K562 (cell line): Measurements from ENCODE around the gene RSRP1. TPM values are rescaled to one million over a fixed set of nuclear protein-coding genes. Genes with fewer than 3 reads are reported as not detected.

Source experiments
- ATAC-seq: fragments of 200-7000 bp; cut with Tn5 transposase; 3 replicates; pipeline ENCODE4 v1.9.1; 2020; ENCODE audit warnings: moderate library complexity
- BruUV-seq: library from RNA; stranded (reverse); fragments of 400-500 nt; replicated peaks from 2 replicates; lab custom pipeline; 2021; lab: Mats Ljungman, UMichigan
- CTCF ChIA-PET: fragments of 300-600 bp; formaldehyde crosslinking; extraction: SDS; loops from one replicate; lab custom pipeline; 2021; ENCODE audit warnings: low intra/inter-chr PET ratio; lab: Yijun Ruan, JAX
- POLR2A ChIA-PET: fragments of 300-600, 350-650 bp; sonication (Branson Sonifier 250); formaldehyde crosslinking; extraction: SDS; loops from one replicate; lab custom pipeline; 2021; ENCODE audit warnings: antibody characterized with exemption, inconsistent platforms; lab: Yijun Ruan, JAX
- DNase-seq, 4 experiments: peaks; one replicate each; pipeline versions ENCODE4 v3.0.0 to v3.0.0-alpha.2; 2011 to 2018; ENCODE audit warnings: low spot score in 3 of 4, mixed read lengths in 3 of 4; ENCODE audit errors: extremely low read depth in 1 of 4
- FAIRE-seq: peaks from 2 replicates; lab custom pipeline; 2011; peaks lifted over from hg19 to GRCh38; lab: Jason Lieb, UNC
- H2AFZ ChIP-seq: 2 replicates; pipeline ENCODE4 v1.6.0; 2011; ENCODE audit warnings: low read depth, low read length, control low read depth, inconsistent platforms
- H3K27ac ChIP-seq: fragments of 200-600 bp; 3 replicates; pipeline ENCODE4 v1.8.0; 2011; ENCODE audit warnings: low read depth, mild to moderate bottlenecking, control low read depth, inconsistent platforms, low read length, moderate library complexity, mixed read lengths; ENCODE audit errors: extremely low read depth
- H3K27me3 ChIP-seq, 2 experiments: fragments of 300-600 bp in 1 of 2; 2 replicates in 1 of 2; 3 replicates in 1 of 2; pipeline versions ENCODE4 v1.6.0 to v1.8.0; 2011; ENCODE audit warnings: inconsistent platforms in 2 of 2, low read length in 2 of 2, mild to moderate bottlenecking in 1 of 2, mixed read lengths in 1 of 2, moderate library complexity in 1 of 2; ENCODE audit not compliant: control insufficient read depth in 2 of 2, insufficient read depth in 2 of 2
- H3K36me3 ChIP-seq: fragments of 300-600 bp; 3 replicates; pipeline ENCODE4 v1.8.0; 2011; ENCODE audit warnings: mild to moderate bottlenecking, low read length, inconsistent platforms; ENCODE audit not compliant: control insufficient read depth, insufficient read depth
- H3K4me1 ChIP-seq, 2 experiments: fragments of 200-600 bp in 1 of 2; replicated peaks in 1 of 2; 2 replicates in 1 of 2; 3 replicates in 1 of 2; pipeline versions ENCODE4 v1.5.1 to v1.8.0; 2011; ENCODE audit warnings: inconsistent platforms in 2 of 2, low read length in 2 of 2, mild to moderate bottlenecking in 1 of 2, mixed read lengths in 1 of 2, moderate library complexity in 1 of 2; ENCODE audit not compliant: control insufficient read depth in 2 of 2, insufficient read depth in 2 of 2
- H3K4me2 ChIP-seq: 2 replicates; pipeline ENCODE4 v1.6.1; 2011; ENCODE audit warnings: low read length, control low read depth, inconsistent platforms, mixed read lengths; ENCODE audit not compliant: insufficient read depth
- H3K4me3 ChIP-seq: fragments of 200-600 bp; sonication (generic), shearing (Covaris generic); 2 replicates; pipeline ENCODE4 v1.5.1; 2016; ENCODE audit warnings: control low read depth, inconsistent platforms
- H3K79me2 ChIP-seq: fragments of 200-600 bp; 3 replicates; pipeline ENCODE4 v1.8.0; 2011; ENCODE audit warnings: low read length, inconsistent platforms; ENCODE audit not compliant: control insufficient read depth, insufficient read depth
- H3K9ac ChIP-seq, 2 experiments: 2 replicates each; pipeline versions ENCODE4 v1.6.0 to v1.6.1; 2011; ENCODE audit warnings: low read depth in 2 of 2, low read length in 2 of 2, control low read depth in 1 of 2, inconsistent platforms in 1 of 2, mild to moderate bottlenecking in 1 of 2, mixed read lengths in 1 of 2; ENCODE audit not compliant: insufficient read depth in 1 of 2
- H3K9me1 ChIP-seq: one replicate; pipeline ENCODE4 v1.6.0; 2011; ENCODE audit warnings: inconsistent platforms, mild to moderate bottlenecking, low read length, moderate library complexity; ENCODE audit not compliant: control insufficient read depth, insufficient read depth
- H3K9me3 ChIP-seq: replicated peaks from 2 replicates; pipeline ENCODE4 v1.5.1; 2011; ENCODE audit warnings: low read depth, low read length, inconsistent platforms; ENCODE audit not compliant: control insufficient read depth, insufficient read depth
- H4K20me1 ChIP-seq: replicated peaks from 2 replicates; pipeline ENCODE4 v1.6.1; 2011; ENCODE audit warnings: low read length, inconsistent platforms, mixed read lengths; ENCODE audit not compliant: control insufficient read depth, insufficient read depth
- CBX3 ChIP-seq, 2 experiments: IDR thresholded peaks; 1 replicate in 1 of 2; 2 replicates in 1 of 2; pipeline ENCODE4 v1.6.1; 2012; ENCODE audit warnings: inconsistent platforms in 2 of 2, low read length in 2 of 2, borderline replicate concordance in 1 of 2, control low read depth in 1 of 2
- GABPB1 ChIP-seq: sonication (generic); formaldehyde crosslinking; IDR thresholded peaks from 2 replicates; pipeline ENCODE4 v1.8.0; 2022; ENCODE audit warnings: mild to moderate bottlenecking, missing genetic modification reagents
- IFI16 ChIP-seq: fragments of 250-450 bp; sonication (Bioruptor Pico); IDR thresholded peaks from 2 replicates; pipeline ENCODE4 v2.1.2; 2022; ENCODE audit warnings: mild to moderate bottlenecking, inconsistent platforms
- JUN ChIP-seq, 2 experiments: sonication (generic) in 1 of 2; formaldehyde crosslinking in 1 of 2; IDR thresholded peaks; 2 replicates each; pipeline versions ENCODE4 v1.6.1 to v1.8.0; 2012 to 2022; ENCODE audit warnings: borderline replicate concordance in 2 of 2, mild to moderate bottlenecking in 2 of 2, improper control_type of control experiment in 1 of 2, low read depth in 1 of 2, low read length in 1 of 2, missing genetic modification reagents in 1 of 2
- POU5F1 ChIP-seq: fragments of 150-350 bp; IDR thresholded peaks from 2 replicates; pipeline ENCODE4 v1.6.1; 2014; ENCODE audit warnings: borderline replicate concordance, low read length, low read depth, mild to moderate bottlenecking; ENCODE audit not compliant: partially characterized antibody
- SRF ChIP-seq, 2 experiments: fragments of 250-450, 450-650 bp in 1 of 2; sonication (Bioruptor Pico) in 1 of 2; sonication (generic) in 1 of 2; formaldehyde crosslinking; IDR thresholded peaks; 2 replicates each; pipeline versions ENCODE4 v1.5.0 to v1.5.1; 2020 to 2022; ENCODE audit warnings: mild to moderate bottlenecking in 1 of 2, missing genetic modification reagents in 1 of 2
- ZNF165 ChIP-seq: fragments of 250-450 bp; sonication (Bioruptor Pico); IDR thresholded peaks from 2 replicates; pipeline ENCODE4 v1.4.0; 2020; ENCODE audit warnings: borderline replicate concordance
- ZNF76 ChIP-seq: fragments of 250-450 bp; sonication (Bioruptor Pico); IDR thresholded peaks from 2 replicates; pipeline ENCODE4 v1.4.0; 2020; ENCODE audit warnings: mild to moderate bottlenecking, moderate library complexity, borderline replicate concordance
- WGBS: fragments of 100-300 bp; shearing (Covaris generic); methylation state at CpG from one replicate; pipeline ENCODE4 v1.1.6; 2016; ENCODE audit warnings: low coverage, mixed read lengths; ENCODE audit not compliant: insufficient coverage; ENCODE audit errors: missing lambda C conversion rate; 5-methylcytosine and 5-hydroxymethylcytosine counted together
- in situ Hi-C: fragments of 300-500 bp; cut with MboI; formaldehyde crosslinking; loops from 4 replicates; pipeline ENCODE4 v1.15.0; 2018; ENCODE audit warnings: inconsistent platforms, mixed read lengths
- intact Hi-C: fragments of 100-400 bp; cut with micrococcal nuclease; formaldehyde crosslinking; loops from 2 replicates; pipeline ENCODE4 v1.14.2; 2022
- polyA plus RNA-seq, 8 experiments: library from polyadenylated mRNA; depleted of rRNA in 4 of 8; stranded (reverse) in 5 of 8; unstranded in 3 of 8; fragments of >200 nt; fragmentation: Nextera tagmentation in 2 of 8; fragmentation: Illumina TruSeq in 1 of 8; extraction: Ambion mirVana in 2 of 8; extraction: Trizol in 1 of 8; gene quantifications; 2 replicates each; pipeline versions ENCODE4 v1.2.1 to v1.2.3, GENCODE V29; 2011 to 2014; ENCODE audit warnings: inconsistent platforms in 1 of 8, missing spikeins in 1 of 8
- total RNA-seq, 7 experiments: library from RNA; depleted of rRNA in 6 of 7; stranded (reverse); fragments of >200 nt in 6 of 7; fragmentation: Illumina TruSeq in 2 of 7; extraction: Trizol in 2 of 7; gene quantifications; 2 replicates each; pipeline versions ENCODE4 v1.2.1 to v1.2.3, GENCODE V29; 2011 to 2021; ENCODE audit warnings: low replicate concordance in 1 of 7
- TF ChIP-seq, protein P1 (sequence below): fragments of 450-650 bp; IDR thresholded peaks from 2 replicates; pipeline ENCODE4 v1.6.1; 2016

Gene RSRP1
- total and polyA plus RNA-seq, 9 of the 15 experiments (the other 6 are each of a cell fraction or from before 2014, with no cell fraction given) = 27.2 to 283 (median 146) TPM

DNA sequence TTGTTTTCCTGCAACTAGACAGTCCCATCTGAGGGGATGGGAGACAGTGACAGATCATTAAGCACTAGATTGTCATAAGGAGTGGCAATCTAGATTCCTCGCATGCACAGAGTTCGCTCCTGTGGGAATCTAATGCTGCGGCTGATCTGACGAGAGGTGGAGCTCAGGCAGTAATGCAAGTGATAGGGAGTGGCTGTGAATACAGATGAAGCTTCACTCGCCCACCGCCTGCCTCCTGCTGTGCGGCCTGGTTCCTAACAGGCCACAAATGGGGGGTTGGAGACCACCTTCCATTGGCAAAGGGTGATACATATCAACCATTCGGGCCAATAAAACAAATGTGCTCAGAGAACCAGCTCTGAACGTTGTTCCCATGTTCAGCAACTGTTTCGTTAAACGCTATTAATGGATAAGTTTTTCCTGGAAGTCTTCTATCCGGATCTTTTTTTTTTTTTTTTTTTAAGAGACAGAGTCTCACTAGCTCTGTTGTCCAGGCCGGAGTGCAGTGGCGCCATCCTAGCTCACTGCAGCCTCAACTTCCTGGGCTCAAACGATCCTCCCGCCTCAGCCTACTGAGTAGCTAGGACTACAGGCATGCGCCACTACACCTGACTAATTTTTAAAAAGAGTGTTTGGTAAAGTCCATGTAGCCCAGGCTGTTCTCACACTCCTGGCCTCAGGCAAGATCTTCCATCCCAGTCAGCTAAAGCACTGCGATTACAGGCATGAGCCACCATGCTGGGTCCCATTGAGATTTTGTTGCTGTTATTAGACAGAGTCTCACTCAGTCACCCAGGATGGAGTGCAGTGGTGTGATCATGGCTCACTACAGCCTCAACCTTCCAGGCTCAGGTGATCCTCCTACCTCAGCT, 8.7 kb upstream of the RSRP1 start (continued):
- TF ChIP-seq IFI16 (CRISPR knock-in tag) = no peak

DNA sequence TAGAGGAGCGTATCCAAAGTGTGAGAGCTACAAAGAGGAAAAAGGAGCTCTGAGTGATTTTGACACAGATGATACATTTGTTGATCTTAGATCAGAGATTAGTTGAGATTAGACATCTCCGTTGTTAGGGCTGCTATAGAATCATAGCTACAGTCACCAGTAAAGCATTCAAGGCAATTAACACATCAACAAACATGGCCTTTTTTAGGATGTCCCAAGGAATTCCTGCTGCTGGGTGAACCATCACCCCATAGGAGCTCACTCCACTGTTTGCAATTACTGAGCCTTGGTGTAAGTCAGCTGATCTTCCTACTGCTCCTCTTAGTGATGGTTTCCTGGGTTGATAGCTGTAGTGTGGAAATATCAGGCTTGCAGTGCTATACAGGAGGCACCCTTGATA, 6.7 kb upstream of the RSRP1 start:
- no peak overlapping the region for H3K27ac ChIP-seq
- in situ Hi-C loops = no loop called here
- intact Hi-C loops = no loop called here
- TF ChIP-seq GABPB1 (CRISPR knock-in tag) (no peak), ZNF165 (CRISPR knock-in tag) (no peak), SRF (CRISPR knock-in tag; IDR thresholded peaks at IDR 0.05) (no peak), JUN (IDR thresholded peaks at IDR 0.05; ENCODE audit: borderline replicate concordance, low read depth, low read length) (no peak), JUN (CRISPR knock-in tag; IDR thresholded peaks at IDR 0.05; ENCODE audit: borderline replicate concordance) (no peak), ZNF76 (CRISPR knock-in tag) (no peak), CBX3 (IDR thresholded peaks at IDR 0.05; ENCODE audit: borderline replicate concordance in 1 of 2, low read length in 2 of 2) (peak in 1 of 2 experiments; percentile 69; a peak in 1 of 3 replicates), POU5F1 (no peak)
- TF ChIP-seq, protein P1, sequence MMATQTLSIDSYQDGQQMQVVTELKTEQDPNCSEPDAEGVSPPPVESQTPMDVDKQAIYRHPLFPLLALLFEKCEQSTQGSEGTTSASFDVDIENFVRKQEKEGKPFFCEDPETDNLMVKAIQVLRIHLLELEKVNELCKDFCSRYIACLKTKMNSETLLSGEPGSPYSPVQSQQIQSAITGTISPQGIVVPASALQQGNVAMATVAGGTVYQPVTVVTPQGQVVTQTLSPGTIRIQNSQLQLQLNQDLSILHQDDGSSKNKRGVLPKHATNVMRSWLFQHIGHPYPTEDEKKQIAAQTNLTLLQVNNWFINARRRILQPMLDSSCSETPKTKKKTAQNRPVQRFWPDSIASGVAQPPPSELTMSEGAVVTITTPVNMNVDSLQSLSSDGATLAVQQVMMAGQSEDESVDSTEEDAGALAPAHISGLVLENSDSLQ = no peak
- no peak overlapping the region for H2AFZ ChIP-seq
- H3K9me1 ChIP-seq = peaks cover 3% of the 10 kb centered on the region
- H3K4me1 ChIP-seq = peaks cover 7 to 10% of the 10 kb centered on the region in 2 experiments; a peak in 3 of 5 replicates
- BruUV-seq = no TSS peak
- no peaks in the 10 kb centered on the region for H3K36me3 ChIP-seq
- no peaks in the 10 kb centered on the region for H3K27me3 ChIP-seq
- no peak overlapping the region for H3K4me3 ChIP-seq
- H4K20me1 ChIP-seq = no peaks in the 10 kb centered on the region
- H3K79me2 ChIP-seq = no peaks in the 10 kb centered on the region
- CTCF ChIA-PET = no interaction called here
- peak; percentile 50; the same call in 1 of the 3 replicates for ATAC-seq
- FAIRE-seq = no peak
- no peak overlapping the region for H3K9ac ChIP-seq
- WGBS = 48% methylated on average over 2 of the region's 2 CpGs
- no peaks in the 10 kb centered on the region for H3K9me3 ChIP-seq
- no peak for DNase-seq
- POLR2A ChIA-PET = interaction anchor here (1.0 to 2.0 kb wide), 4 partner anchors 9 to 27 kb away, joined by 3 to 16 read pairs (median 6); no protein-coding TSS in a partner anchor
- H3K4me2 ChIP-seq = no peak overlapping the region
